HG02840 (cell line): Measurements from ENCODE around the gene OGFOD3.

Source experiments
- ATAC-seq: cut with Tn5 transposase; IDR thresholded peaks from one replicate; pipeline ENCODE4 v1.9.1; 2021; ENCODE audit warnings: mild to moderate bottlenecking, moderate library complexity, moderate number of reproducible peaks; ENCODE audit not compliant: unreplicated experiment, low FRiP score

Gene OGFOD3

GRCh38 chr17:82447876-82448275 is 29.5 kb upstream of the OGFOD3 start:
- ATAC-seq: no peak

- no peak for ATAC-seq
These were observed 28.3 kb upstream of the OGFOD3 start for GRCh38 chr17:82446649-82447048.

GRCh38 chr17:82446124-82446523 is 27.7 kb upstream of the OGFOD3 start:
- no peak for ATAC-seq

GRCh38 chr17:82445542-82445941 is 27.2 kb upstream of the OGFOD3 start:
- no peak for ATAC-seq

GRCh38 chr17:82444941-82445521 is 26.6 kb upstream of the OGFOD3 start:
- ATAC-seq: no peak

GRCh38 chr17:82444284-82444893 is 26.0 kb upstream of the OGFOD3 start:
- ATAC-seq: no peak

GRCh38 chr17:82443465-82444283 is 25.3 kb upstream of the OGFOD3 start:
- no peak for ATAC-seq

- ATAC-seq: no peak
These were observed 24.5 kb upstream of the OGFOD3 start for GRCh38 chr17:82442643-82443464.

GRCh38 chr17:82441691-82442487 is 23.5 kb upstream of the OGFOD3 start:
- no peak for ATAC-seq

GRCh38 chr17:82440991-82441627 is 22.7 kb upstream of the OGFOD3 start:
- ATAC-seq: no peak

- ATAC-seq: no peak
These were observed 22.1 kb upstream of the OGFOD3 start for GRCh38 chr17:82440469-82440981.

- ATAC-seq: no peak
These were observed 21.5 kb upstream of the OGFOD3 start for GRCh38 chr17:82439829-82440365.

GRCh38 chr17:82439194-82439828 is 20.9 kb upstream of the OGFOD3 start:
- no peak for ATAC-seq

GRCh38 chr17:82438401-82439193 is 20.2 kb upstream of the OGFOD3 start:
- ATAC-seq: no peak

- no peak for ATAC-seq
These were observed 18.9 kb upstream of the OGFOD3 start for GRCh38 chr17:82437325-82437668.

GRCh38 chr17:82436601-82437324 is 18.4 kb upstream of the OGFOD3 start:
- no peak for ATAC-seq
